ENCODE data around the gene RAE1.

Gene RAE1

GRCh38 chr20:57425150-57426013, 74.3 kb downstream of the RAE1 start:
- no peaks in the 10 kb centered on the region; the same call in 1 of the 2 replicates for H3K9me3 ChIP-seq
- DNase-seq: no peak
- H3K27me3 ChIP-seq: no peaks in the 10 kb centered on the region
- TF ChIP-seq CTCF (IDR thresholded peaks at IDR 0.05; ENCODE audit: low read depth, low read length): no peak
- H3K36me3 ChIP-seq: no peaks in the 10 kb centered on the region
- H3K4me1 ChIP-seq: no peaks in the 10 kb centered on the region; the same call in 1 of the 2 replicates
- no peak overlapping the region for H3K4me3 ChIP-seq (ENCODE audit: low read depth, low read length)

- Histone ChIP-seq H3K4me3 (ENCODE audit: low read depth, low read length) (no peak overlapping the region), H3K27me3 (no peaks in the 10 kb centered on the region), H3K9me3 (no peaks in the 10 kb centered on the region; the same call in 1 of the 2 replicates), H3K4me1 (no peaks in the 10 kb centered on the region; the same call in 1 of the 2 replicates), H3K36me3 (no peaks in the 10 kb centered on the region)
- no peak for DNase-seq
- no peak for TF ChIP-seq CTCF (IDR thresholded peaks at IDR 0.05; ENCODE audit: low read depth, low read length)
Observed at GRCh38 chr20:57426271-57426689, 75.2 kb downstream of the RAE1 start.

- no peak overlapping the region for H3K4me3 ChIP-seq (ENCODE audit: low read depth, low read length)
- no peaks in the 10 kb centered on the region; the same call in 1 of the 2 replicates for H3K4me1 ChIP-seq
- no peak for TF ChIP-seq CTCF (IDR thresholded peaks at IDR 0.05; ENCODE audit: low read depth, low read length)
- H3K9me3 ChIP-seq: no peaks in the 10 kb centered on the region; the same call in 1 of the 2 replicates
- no peak for DNase-seq
- no peaks in the 10 kb centered on the region for H3K36me3 ChIP-seq
- no peaks in the 10 kb centered on the region for H3K27me3 ChIP-seq
Observed at GRCh38 chr20:57426831-57427230, 75.8 kb downstream of the RAE1 start.

GRCh38 chr20:57428324-57429158, 77.5 kb downstream of the RAE1 start:
- Histone ChIP-seq H3K36me3 (no peaks in the 10 kb centered on the region), H3K27me3 (no peaks in the 10 kb centered on the region), H3K9me3 (no peaks in the 10 kb centered on the region; the same call in 1 of the 2 replicates), H3K4me1 (no peaks in the 10 kb centered on the region; the same call in 1 of the 2 replicates), H3K4me3 (ENCODE audit: low read depth, low read length) (no peak overlapping the region)
- TF ChIP-seq CTCF (IDR thresholded peaks at IDR 0.05; ENCODE audit: low read depth, low read length): no peak
- DNase-seq: no peak

Data from BE2C (cell line).